Measurements from ENCODE around the gene ATRIP.

The ATRIP gene

DNA sequence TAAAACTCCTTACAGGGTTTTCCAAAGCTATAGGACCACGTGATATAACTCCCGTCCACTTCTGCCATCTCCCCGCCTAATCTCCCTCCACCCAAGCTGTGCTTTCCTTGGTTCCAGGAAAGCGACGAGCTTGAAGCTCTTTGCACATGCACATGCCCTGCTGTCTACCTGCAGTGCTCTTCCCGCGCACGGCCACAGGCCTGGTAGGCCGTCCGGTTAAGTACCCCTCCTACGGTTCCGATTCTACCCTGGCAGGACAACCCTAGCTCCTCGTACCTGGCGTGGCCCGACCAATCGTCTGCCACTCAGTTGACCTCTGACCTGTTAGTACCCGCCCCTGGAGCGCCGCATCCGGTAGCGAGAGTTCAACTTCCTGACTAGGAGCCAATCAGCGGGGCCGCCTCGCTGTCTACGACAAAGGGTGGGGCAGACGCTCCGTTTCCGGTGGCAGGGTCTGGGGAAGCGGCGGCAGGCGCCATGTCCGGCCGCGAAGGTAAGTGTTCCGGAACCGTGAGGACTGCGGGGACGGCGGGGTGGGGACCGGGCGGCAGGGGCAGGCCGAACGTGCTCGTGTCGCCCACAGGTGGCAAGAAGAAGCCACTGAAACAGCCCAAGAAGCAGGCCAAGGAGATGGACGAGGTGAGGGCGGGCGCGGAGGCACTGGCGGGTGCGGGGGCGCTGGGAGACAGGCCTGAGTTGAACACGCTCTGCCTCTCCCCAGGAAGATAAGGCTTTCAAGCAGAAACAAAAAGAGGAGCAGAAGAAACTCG, 6.5 kb upstream of the ATRIP start, which contains the start of the genes CCDC51 and TMA7 (continued):
- TF ChIP-seq ZBTB20 (tag by site-specific recombination; IDR thresholded peaks at IDR 0.05): peak; percentile 89
- no peak for TF ChIP-seq ZNF16 (tag by site-specific recombination; IDR thresholded peaks at IDR 0.05; ENCODE audit: low read depth)
- TF ChIP-seq MYNN (tag by site-specific recombination; IDR thresholded peaks at IDR 0.05; ENCODE audit: borderline replicate concordance): no peak
- TF ChIP-seq ZNF624 (tag by site-specific recombination; IDR thresholded peaks at IDR 0.05): no peak
- TF ChIP-seq KLF10 (tag by site-specific recombination; IDR thresholded peaks at IDR 0.05): no peak
- TF ChIP-seq, protein P1, sequence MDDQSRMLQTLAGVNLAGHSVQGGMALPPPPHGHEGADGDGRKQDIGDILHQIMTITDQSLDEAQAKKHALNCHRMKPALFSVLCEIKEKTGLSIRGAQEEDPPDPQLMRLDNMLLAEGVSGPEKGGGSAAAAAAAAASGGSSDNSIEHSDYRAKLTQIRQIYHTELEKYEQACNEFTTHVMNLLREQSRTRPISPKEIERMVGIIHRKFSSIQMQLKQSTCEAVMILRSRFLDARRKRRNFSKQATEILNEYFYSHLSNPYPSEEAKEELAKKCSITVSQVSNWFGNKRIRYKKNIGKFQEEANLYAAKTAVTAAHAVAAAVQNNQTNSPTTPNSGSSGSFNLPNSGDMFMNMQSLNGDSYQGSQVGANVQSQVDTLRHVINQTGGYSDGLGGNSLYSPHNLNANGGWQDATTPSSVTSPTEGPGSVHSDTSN (CRISPR knock-in tag; IDR thresholded peaks at IDR 0.05): no peak
- TF ChIP-seq EGR2 (tag by site-specific recombination; IDR thresholded peaks at IDR 0.05; ENCODE audit: low read depth): peak; percentile 62; the same call in 1 of the 2 replicates
- no peak for TF ChIP-seq ZNF792 (tag by site-specific recombination; IDR thresholded peaks at IDR 0.05)
- no peak for TF ChIP-seq ZNF658 (tag by site-specific recombination; IDR thresholded peaks at IDR 0.05)
- peak; percentile 66; the same call in 1 of the 2 replicates for TF ChIP-seq ZFHX2 (tag by site-specific recombination; conservative IDR thresholded peaks at IDR 0.05)
- no peak for TF ChIP-seq ZNF768 (tag by site-specific recombination; IDR thresholded peaks at IDR 0.05)
- TF ChIP-seq ZNF211 (tag by site-specific recombination; IDR thresholded peaks at IDR 0.05; ENCODE audit: low read depth): no peak
- TF ChIP-seq GLI2 (tag by site-specific recombination; IDR thresholded peaks at IDR 0.05; ENCODE audit: borderline replicate concordance, low read depth): no peak
- TF ChIP-seq ZNF548 (tag by site-specific recombination; IDR thresholded peaks at IDR 0.05): no peak
- no peak for TF ChIP-seq ZNF701 (tag by site-specific recombination; IDR thresholded peaks at IDR 0.05)
- no peak for TF ChIP-seq ZNF776 (tag by site-specific recombination; IDR thresholded peaks at IDR 0.05; ENCODE audit: borderline replicate concordance)
- no peak for TF ChIP-seq ZNF394 (tag by site-specific recombination; IDR thresholded peaks at IDR 0.05; ENCODE audit: borderline replicate concordance)
- TF ChIP-seq, protein P2, sequence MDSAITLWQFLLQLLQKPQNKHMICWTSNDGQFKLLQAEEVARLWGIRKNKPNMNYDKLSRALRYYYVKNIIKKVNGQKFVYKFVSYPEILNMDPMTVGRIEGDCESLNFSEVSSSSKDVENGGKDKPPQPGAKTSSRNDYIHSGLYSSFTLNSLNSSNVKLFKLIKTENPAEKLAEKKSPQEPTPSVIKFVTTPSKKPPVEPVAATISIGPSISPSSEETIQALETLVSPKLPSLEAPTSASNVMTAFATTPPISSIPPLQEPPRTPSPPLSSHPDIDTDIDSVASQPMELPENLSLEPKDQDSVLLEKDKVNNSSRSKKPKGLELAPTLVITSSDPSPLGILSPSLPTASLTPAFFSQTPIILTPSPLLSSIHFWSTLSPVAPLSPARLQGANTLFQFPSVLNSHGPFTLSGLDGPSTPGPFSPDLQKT (IDR thresholded peaks at IDR 0.05; ENCODE audit: borderline replicate concordance, low read depth, low read length): peak; percentile 78; the same call in 1 of the 2 replicates
- no peak for TF ChIP-seq ZNF785 (tag by site-specific recombination; IDR thresholded peaks at IDR 0.05)
- no peak for TF ChIP-seq GLI4 (tag by site-specific recombination; IDR thresholded peaks at IDR 0.05)
- TF ChIP-seq ZFP69B (tag by site-specific recombination; IDR thresholded peaks at IDR 0.05): no peak
- TF ChIP-seq, protein P3, sequence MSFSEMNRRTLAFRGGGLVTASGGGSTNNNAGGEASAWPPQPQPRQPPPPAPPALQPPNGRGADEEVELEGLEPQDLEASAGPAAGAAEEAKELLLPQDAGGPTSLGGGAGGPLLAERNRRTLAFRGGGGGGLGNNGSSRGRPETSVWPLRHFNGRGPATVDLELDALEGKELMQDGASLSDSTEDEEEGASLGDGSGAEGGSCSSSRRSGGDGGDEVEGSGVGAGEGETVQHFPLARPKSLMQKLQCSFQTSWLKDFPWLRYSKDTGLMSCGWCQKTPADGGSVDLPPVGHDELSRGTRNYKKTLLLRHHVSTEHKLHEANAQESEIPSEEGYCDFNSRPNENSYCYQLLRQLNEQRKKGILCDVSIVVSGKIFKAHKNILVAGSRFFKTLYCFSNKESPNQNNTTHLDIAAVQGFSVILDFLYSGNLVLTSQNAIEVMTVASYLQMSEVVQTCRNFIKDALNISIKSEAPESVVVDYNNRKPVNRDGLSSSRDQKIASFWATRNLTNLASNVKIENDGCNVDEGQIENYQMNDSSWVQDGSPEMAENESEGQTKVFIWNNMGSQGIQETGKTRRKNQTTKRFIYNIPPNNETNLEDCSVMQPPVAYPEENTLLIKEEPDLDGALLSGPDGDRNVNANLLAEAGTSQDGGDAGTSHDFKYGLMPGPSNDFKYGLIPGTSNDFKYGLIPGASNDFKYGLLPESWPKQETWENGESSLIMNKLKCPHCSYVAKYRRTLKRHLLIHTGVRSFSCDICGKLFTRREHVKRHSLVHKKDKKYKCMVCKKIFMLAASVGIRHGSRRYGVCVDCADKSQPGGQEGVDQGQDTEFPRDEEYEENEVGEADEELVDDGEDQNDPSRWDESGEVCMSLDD (tag by site-specific recombination; IDR thresholded peaks at IDR 0.05): no peak
- TF ChIP-seq ZNF366 (tag by site-specific recombination; conservative IDR thresholded peaks at IDR 0.05): no peak
- TF ChIP-seq GLIS2 (tag by site-specific recombination; IDR thresholded peaks at IDR 0.05): 0 out of 2 replicates have a peak, but pooled peaks have one; percentile 29
- no peak for TF ChIP-seq ZNF837 (tag by site-specific recombination; IDR thresholded peaks at IDR 0.05)
- no peak for TF ChIP-seq ZNF112 (tag by site-specific recombination; IDR thresholded peaks at IDR 0.05)
- TF ChIP-seq, protein P4, sequence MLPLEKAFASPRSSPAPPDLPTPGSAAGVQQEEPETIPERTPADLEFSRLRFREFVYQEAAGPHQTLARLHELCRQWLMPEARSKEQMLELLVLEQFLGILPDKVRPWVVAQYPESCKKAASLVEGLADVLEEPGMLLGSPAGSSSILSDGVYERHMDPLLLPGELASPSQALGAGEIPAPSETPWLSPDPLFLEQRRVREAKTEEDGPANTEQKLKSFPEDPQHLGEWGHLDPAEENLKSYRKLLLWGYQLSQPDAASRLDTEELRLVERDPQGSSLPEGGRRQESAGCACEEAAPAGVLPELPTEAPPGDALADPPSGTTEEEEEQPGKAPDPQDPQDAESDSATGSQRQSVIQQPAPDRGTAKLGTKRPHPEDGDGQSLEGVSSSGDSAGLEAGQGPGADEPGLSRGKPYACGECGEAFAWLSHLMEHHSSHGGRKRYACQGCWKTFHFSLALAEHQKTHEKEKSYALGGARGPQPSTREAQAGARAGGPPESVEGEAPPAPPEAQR (tag by site-specific recombination; IDR thresholded peaks at IDR 0.05): no peak
- no peak for TF ChIP-seq ZNF473 (tag by site-specific recombination; IDR thresholded peaks at IDR 0.05)
- 0 out of 2 replicates have a peak, but pooled peaks have one; percentile 25 for TF ChIP-seq KLF9 (tag by site-specific recombination; IDR thresholded peaks at IDR 0.05; ENCODE audit: low read depth)
- no peak for TF ChIP-seq ZNF202 (tag by site-specific recombination; IDR thresholded peaks at IDR 0.05; ENCODE audit: borderline replicate concordance)
- peak; percentile 44; the same call in 1 of the 2 replicates for TF ChIP-seq ZNF341 (tag by site-specific recombination; IDR thresholded peaks at IDR 0.05; ENCODE audit: low read depth)
- TF ChIP-seq REPIN1 (tag by site-specific recombination; IDR thresholded peaks at IDR 0.05; ENCODE audit: low read depth): no peak
- TF ChIP-seq HOXC10 (CRISPR knock-in tag; IDR thresholded peaks at IDR 0.05): no peak
- no peak for TF ChIP-seq ZNF426 (tag by site-specific recombination; IDR thresholded peaks at IDR 0.05)
- no peak for TF ChIP-seq ZNF24 (tag by site-specific recombination; IDR thresholded peaks at IDR 0.05)
- TF ChIP-seq ZBTB17 (tag by site-specific recombination; IDR thresholded peaks at IDR 0.05): peak; percentile 87
